VCaP (cell line): ENCODE results near the gene CEBPE.

Source experiments
- H3K27ac ChIP-seq: fragments of 450-650 bp; 2 replicates; pipeline ENCODE4 v1.5.1; 2017
- CTCF ChIP-seq: fragments of 450-650 bp; conservative IDR thresholded peaks from 2 replicates; pipeline ENCODE4 v1.5.1; 2017; ENCODE audit warnings: mild to moderate bottlenecking, moderate library complexity

The CEBPE gene

DNA sequence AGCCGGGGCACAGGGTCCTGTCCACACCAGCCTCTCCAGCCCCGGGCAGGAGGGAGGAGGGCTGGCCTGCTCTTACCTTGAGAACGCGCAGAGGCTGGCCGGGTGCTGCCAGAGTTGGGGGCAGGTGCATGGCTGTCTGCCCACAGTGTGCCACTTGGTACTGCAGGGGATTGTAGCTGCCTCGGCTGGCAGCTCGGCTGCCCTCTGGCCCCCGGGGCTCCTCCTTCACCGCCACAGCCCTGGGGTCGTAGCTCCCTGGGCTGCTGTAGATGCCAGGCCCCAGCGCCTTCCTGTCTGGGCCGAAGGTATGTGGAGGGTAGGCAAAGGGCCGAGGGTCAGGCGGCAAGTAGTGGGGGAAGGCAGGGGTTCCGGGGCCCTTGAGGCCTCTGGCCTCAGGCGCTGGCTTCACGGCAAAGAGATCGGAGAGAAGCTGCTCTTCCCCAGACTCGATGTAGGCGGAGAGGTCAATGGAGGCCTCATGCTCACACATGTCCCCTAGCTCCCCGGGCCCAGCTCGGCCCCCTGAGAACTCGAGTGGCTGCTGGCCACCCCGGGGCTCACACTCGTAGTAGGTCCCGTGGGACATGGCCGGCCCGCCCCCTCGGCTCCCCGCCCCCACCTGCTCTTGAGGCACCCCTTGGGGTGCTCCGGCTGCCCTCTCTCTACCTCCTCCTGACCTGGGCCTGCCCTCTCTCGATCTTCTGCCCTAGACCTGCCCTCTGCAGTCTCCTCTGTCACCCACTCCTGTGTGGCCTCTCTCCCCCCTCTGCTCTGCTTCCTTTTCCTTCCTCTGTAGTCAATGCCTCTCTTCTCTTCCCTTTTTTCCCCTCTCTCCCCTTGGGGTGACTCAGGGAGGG, at the start of gene CEBPE:
Gene CEBPE (minus strand): TSS at position 750 of the 857 bp plus-strand sequence. CDS start 164 bp downstream, at position 586.
- TF ChIP-seq CTCF = no peak
- no peak within 1 kb of the TSS for H3K27ac ChIP-seq

GRCh38 chr14:23168246-23168645, 49.2 kb upstream of the CEBPE start:
- peak overlapping the region; percentile 80 for H3K27ac ChIP-seq
- no peak for TF ChIP-seq CTCF

DNA sequence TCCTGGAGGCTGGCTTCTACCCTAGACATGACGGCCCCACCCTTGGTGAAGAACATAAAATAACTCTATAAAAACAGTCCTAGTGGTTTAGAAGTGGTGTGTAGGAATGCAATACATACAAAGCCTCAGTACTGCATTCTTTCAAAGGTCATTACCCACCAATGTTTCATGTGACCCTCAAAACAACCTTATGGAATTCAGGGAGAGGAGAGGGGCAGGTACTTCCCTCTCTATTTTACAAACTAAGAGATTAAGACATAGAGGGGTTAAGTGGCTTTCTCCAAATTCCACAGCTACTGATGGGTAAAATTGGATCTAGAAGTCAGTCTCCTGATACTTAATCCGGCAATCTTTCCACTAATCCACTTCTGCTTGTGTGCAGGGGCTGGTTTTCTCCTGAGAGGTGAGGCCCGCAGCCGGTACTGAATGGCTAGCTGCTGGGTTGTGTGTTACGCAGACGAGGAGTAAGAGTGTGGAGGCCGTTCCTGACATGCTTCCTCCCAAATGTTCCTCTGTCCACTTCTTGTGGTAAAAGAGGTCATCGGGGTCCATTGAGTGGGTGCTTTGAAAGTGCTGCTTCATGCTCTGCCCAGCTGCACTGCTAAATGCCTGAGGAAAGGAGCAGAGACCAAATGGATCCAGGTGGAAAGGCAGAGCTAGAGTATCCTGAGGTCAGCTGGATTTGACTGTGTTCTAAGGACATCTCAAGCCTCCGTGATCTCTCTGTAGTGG, 48.2 kb upstream of the CEBPE start:
- H3K27ac ChIP-seq = peak overlapping the region; percentile 80
- TF ChIP-seq CTCF = no peak

- no peak overlapping the region for H3K27ac ChIP-seq
- no peak for TF ChIP-seq CTCF
Observed at GRCh38 chr14:23164949-23165348, 45.9 kb upstream of the CEBPE start.

DNA sequence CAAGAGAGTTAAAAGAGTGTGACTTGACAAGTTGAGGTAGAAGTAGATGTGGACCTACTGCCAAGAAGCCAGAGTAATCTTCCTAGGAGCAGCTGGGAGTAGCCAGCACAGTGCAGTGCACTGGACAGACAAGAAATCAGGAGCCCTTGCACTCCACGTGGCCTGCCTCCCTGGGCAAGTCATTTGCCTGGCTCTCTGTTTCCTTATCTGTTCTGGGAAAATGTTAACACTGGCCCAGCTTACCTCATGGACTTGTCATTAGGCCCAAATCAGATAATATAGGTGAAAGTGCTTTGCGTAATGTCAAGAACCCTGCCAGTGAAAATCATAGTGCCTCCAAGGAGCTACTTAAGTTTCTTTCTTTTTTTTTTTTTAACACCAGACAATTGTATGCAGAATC, 45.2 kb upstream of the CEBPE start:
- TF ChIP-seq CTCF = no peak
- no peak overlapping the region for H3K27ac ChIP-seq

DNA sequence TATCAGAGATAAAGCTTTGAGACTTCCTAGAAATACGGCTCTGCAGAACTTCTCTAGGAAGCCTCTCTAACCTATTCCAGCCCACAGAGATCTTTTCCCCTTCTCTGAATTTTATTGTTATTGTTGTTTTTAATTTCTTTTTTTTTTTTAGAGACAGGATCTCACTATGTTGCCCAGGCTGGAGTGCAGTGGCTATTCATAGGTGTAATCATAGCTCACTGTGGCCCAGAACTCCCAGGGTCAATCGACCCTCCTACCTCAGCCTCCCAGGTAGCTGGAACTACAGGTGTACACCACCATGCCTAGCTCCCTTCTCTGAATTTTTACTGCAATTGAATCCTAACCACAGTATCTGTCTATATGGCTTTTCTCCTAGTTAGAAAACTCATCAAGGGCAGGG, 44.8 kb upstream of the CEBPE start:
- no peak for TF ChIP-seq CTCF

DNA sequence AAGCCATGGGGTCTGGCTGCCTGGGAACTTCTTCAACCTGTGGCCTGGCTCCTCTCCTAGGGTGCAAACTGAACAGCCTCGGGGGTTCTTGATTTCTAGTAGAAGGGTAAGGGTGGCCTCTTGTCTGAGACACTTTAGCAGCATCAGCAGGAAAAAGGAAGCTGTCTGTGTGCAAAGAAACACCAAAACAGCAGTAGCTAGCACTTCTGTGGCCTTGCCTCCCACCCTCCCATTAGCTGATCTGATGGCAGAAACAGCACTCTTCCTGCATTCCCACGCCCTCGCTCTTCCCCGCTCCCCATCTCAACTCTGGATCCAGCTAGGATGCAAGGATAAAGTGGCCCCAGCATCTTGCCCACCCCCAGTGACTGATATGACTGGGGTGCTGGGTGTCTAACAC, 43.7 kb upstream of the CEBPE start:
- TF ChIP-seq CTCF = no peak
- H3K27ac ChIP-seq = no peak overlapping the region

More for the DNA sequence above, 44.8 kb upstream of the CEBPE start:
- H3K27ac ChIP-seq = no peak overlapping the region
